Amniotic stem cell (primary cell): ENCODE measurements around the gene CETN3.

Source experiments
- DNase-seq: peaks from one replicate; lab custom pipeline; 2025; lab: John Stamatoyannopoulos, UW

The CETN3 gene

GRCh38 chr5:90409318-90410177 lies at the start of gene CETN3:
Gene CETN3 (minus strand): TSS chr5:90409756. CDS start chr5:90409661, 95 bp downstream.
- peak; percentile 95 for DNase-seq

DNA sequence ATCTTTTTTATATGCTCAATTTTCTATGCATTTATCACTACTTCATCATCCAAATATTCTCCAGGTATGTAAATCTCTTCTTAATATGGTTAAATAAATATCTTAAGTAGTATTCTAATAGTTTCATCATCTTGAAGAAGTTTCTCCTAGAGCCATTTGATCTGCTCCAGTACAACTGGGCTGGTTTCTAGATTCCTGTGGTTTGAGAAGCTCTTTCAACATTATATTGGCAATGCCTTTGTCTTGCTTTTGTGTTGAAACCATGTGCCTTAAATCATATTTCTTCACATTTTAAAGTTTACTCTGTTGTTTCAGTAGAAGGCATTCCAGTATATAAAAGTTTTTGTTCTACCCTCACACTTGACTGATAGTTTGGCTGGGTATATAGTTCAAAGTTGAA lies 37.4 kb upstream of the CETN3 start:
- no peak for DNase-seq

DNA sequence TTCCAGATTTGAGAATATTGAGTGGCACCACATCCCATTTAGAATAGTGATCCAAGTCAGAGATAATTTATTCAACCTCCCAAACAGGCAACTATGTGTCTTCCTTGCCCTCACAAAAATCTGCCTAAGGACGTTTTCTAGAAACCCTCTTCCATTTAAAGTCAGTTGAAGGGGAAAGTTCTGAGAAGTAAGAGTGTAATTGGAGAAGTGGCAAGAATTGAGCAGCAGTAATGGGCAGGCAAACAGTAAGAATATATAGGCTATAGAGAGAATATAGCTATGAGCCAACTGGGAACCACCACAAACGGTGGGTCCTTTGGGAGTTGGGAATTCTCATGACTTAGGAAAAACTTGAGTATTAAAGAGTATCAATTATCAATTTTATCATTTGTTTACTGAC lies 31.1 kb upstream of the CETN3 start:
- no peak for DNase-seq

DNA sequence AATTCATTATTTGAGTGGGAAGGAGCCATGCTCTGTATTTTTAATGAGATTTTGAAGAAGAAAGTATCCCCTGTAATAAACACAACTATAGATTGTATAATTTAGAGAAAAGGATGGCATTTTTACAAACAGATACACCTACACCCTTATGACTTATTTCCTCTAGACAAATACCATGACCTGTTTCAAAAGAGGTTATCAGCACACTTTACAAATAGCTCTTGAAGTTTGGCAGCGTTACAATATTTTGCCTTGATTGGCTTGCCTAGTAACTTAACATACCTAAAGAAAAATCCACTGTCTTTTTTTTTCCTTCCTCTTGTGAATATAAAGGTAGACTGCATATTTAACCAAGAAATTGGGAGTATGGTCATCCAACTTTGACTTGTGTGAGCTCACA lies 28.5 kb upstream of the CETN3 start:
- no peak for DNase-seq

DNA sequence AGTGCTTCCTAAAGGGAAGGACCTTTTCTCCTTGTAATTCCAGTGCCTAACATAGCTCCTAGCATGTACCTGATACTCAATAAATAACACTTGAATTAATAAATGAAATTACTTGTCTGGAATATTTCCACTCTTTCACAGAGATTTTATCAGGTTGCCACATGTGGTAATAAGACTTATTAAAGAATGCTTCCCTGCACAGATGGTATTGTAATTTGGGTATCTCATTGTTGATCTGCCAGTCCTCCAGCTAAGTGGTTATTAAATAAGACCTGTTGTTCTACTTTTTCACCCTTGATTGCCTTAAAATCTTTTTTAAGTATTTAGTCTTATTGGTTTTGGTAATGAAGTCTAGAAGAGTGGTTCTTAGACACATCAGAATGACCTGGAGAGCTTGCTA lies 28.1 kb upstream of the CETN3 start:
- no peak for DNase-seq

GRCh38 chr5:90434116-90434714 lies 24.7 kb upstream of the CETN3 start:
- no peak for DNase-seq

GRCh38 chr5:90424245-90424644 lies 14.7 kb upstream of the CETN3 start:
- no peak for DNase-seq

DNA sequence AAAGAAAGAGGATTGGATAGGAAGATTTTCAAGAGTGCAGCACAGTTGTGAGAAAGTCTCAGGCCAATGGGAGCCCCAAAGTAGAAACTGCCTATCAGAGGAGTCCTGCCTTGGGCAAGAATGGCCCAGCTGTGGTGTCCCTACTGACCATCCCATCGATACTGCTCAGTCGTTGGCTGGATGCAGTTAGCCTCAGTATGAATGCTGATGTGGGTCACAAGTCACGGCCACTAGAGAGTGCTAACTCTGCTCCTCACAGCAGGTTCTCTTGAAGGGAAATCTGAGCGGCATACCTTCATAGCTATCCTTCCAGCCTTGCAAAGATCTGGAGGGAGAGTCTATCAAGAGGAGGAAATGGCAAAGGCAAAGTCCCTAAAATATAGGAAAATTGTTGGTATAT lies 11.6 kb upstream of the CETN3 start:
- no peak for DNase-seq

DNA sequence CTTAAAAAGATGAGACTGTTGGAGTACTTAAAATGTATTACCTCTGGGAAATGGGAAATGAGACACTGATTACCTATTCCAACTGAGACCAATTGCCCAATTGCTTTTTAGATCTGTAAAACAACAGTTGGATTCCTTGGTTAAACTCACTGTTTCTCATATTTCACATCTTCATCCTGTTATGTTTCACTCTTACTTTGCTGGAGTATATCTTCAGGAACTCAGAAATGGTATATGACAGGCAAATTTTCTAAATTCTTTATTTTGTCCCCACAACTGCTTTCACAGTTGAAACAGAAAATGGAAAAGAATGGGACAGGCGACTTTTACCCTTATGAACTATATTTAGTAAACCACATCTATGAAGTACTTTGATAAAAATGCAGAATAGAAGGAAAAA lies 8.7 kb upstream of the CETN3 start:
- no peak for DNase-seq

GRCh38 chr5:90410178-90410762 lies 714 bp upstream of the CETN3 start:
- no peak for DNase-seq

GRCh38 chr5:90408571-90409317 lies 812 bp downstream of the CETN3 start:
- no peak for DNase-seq

DNA sequence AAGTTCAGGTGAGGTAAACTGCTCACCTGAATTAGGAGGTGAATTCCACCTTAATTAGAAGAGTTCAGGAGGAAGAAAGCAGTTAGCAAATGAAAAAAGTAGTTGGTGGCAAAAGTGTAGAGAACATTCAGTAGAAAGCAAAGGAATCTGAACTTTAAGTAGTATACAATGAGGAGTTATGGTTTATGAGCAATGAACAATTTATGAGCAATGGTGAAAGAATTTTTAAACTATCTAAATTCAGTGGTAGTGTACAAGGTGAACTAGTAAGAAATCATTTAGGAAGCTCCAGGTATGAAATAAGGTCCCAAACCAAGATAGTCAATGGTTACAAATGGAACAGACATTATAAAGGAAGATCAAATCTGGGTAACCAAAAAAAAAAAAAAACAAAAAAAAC lies 3.1 kb downstream of the CETN3 start:
- DNase-seq: no peak

GRCh38 chr5:90402521-90403255 lies 6.9 kb downstream of the CETN3 start:
- peak; percentile 52 for DNase-seq

- no peak for DNase-seq
These were observed 10.3 kb downstream of the CETN3 start for GRCh38 chr5:90399251-90399650.

DNA sequence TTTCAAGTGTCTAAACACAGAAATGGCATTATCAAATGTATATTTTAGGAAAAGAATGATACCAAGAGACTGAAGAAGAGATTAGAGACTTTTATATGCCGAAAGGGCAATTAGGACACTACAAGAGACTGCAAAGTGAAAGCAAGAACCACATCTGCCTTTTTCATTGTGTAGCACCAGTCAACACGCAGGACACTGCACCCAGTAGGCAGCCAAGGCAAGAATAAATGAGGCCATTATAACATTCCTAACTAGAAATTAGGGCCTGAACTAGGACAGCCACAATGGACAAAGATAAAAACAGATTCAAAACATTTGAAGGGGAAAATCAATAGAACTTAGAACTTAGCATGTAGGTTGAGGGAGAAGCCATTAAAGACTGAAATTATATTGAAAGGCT lies 10.8 kb downstream of the CETN3 start:
- no peak for DNase-seq

DNA sequence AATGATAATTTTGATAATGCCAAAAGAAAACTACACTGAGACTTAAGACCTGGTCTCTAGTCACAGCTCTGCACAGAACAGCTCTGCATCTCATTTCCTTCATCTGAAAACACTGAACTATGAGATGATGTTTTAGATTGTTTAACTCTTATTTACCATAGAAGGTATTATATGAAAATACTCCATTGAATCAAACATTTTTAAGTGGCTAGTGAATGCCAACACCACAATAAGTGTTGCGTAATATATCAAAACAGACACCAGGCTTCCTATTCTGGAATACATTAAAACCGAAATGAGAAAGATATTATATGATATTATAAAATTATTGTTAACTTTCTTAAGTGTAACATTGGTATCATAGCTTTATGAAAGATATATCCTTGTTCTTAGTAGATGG lies 14.6 kb downstream of the CETN3 start:
- no peak for DNase-seq

- no peak for DNase-seq
These were observed 18.6 kb downstream of the CETN3 start for GRCh38 chr5:90390928-90391327.

- no peak for DNase-seq
These were observed 19.2 kb downstream of the CETN3 start for GRCh38 chr5:90390326-90390725.

GRCh38 chr5:90387508-90387907 lies 22.0 kb downstream of the CETN3 start:
- DNase-seq: no peak

- DNase-seq: no peak
These were observed 23.4 kb downstream of the CETN3 start for GRCh38 chr5:90386099-90386710.

GRCh38 chr5:90384389-90384788 lies 25.2 kb downstream of the CETN3 start:
- DNase-seq: no peak
